ENCODE data around the gene TARBP2. TPM values are rescaled to one million over a fixed set of nuclear protein-coding genes. Genes with fewer than 3 reads are reported as not detected.

The TARBP2 gene
- 10 to 100 TPM; 25.1 to 45.2 (median 40.7) TPM for total RNA-seq
- 10 to 100 TPM; 30.9 to 34.2 TPM for polyA plus RNA-seq
- total RNA-seq, result 27.1 reads per million, percentile 57 among the genes with 10 or more reads in this experiment

- H3K4me1 ChIP-seq (ENCODE audit: control insufficient read depth in 2 of 2, insufficient read depth in 2 of 2, low read length in 2 of 2), result peaks cover 24 to 27% of the 10 kb centered on the region in 2 donors
- Mint-ChIP-seq H3K4me3 (peak within 1 kb of the TSS; percentile 86 to 96 (median 92)), H3K27me3 (no peaks in the 10 kb centered on the region), H3K36me3 (peaks cover 0 to 14% (median 0%) of the 10 kb centered on the region in 5 donors), H3K27ac (peak within 1 kb of the TSS; percentile 87 to 100 (median 97)), H3K4me1 (peaks cover 15 to 56% (median 43%) of the 10 kb centered on the region in 7 donors), H3K9me3 (peaks cover 0 to 1% (median 0%) of the 10 kb centered on the region in 11 donors)
- CTCF ChIA-PET, result interaction anchor here (0.6 to 1.6 kb wide), 10 partner anchors 8 to 455 kb away, joined by 3 to 8 read pairs (median 4); partner anchors contain the start of gene SP1
- H3K9me3 ChIP-seq (ENCODE audit: control insufficient read depth in 2 of 3, low read length in 3 of 3), result no peaks in the 10 kb centered on the region
- ATAC-seq, result peak; percentile 87
- H3K27ac ChIP-seq (ENCODE audit: low read depth, low read length), result peak within 1 kb of the TSS; percentile 98
- no peaks in the 10 kb centered on the region for H3K27me3 ChIP-seq (ENCODE audit: control insufficient read depth in 2 of 2, insufficient read depth in 2 of 2, low read length in 2 of 2)
- H3K36me3 ChIP-seq (ENCODE audit: control insufficient read depth in 2 of 3, insufficient read depth in 3 of 3, low read length in 3 of 3), result peaks cover 0 to 28% (median 0%) of the 10 kb centered on the region in 3 experiments
- POLR2A ChIA-PET, result interaction anchor here (0.6 to 5.9 kb wide), 38 partner anchors 8 to 780 kb away, joined by 3 to 47 read pairs (median 5); partner anchors contain the start of genes AAAS, ATF7, ATP5MC2 and CBX5
- intact Hi-C loops (cut with micrococcal nuclease), result loop anchor here (1.0 to 10.0 kb wide), 20 partner anchors 7 to 779 kb away; partner anchors contain the start of genes AAAS (in 2 of the 2), ATF7 (in 2 of the 2), CALCOCO1 (in 2 of the 2) and CSAD (in 2 of the 2)
- DNase-seq, result peak; percentile 87 to 99 (median 98)
- peak within 1 kb of the TSS; percentile 84 for H3K4me3 ChIP-seq (ENCODE audit: low read length)
Observed at GRCh38 chr12:53500776-53501614, at the start of gene TARBP2. TARBP2 (plus strand) TSS chr12:53501283; CDS start chr12:53501409, 126 bp downstream.

GRCh38 chr12:53451661-53452158 is 49.4 kb upstream of the TARBP2 start, which contains the start of gene PCBP2:
PCBP2 (plus strand) TSS chr12:53452102; CDS start chr12:53454801, 2,699 bp downstream.
- Mint-ChIP-seq H3K27me3 (no peaks in the 10 kb centered on the region), H3K4me1 (peaks cover 23 to 42% (median 37%) of the 10 kb centered on the region in 7 donors), H3K27ac (peak within 1 kb of the TSS; percentile 85 to 100 (median 99)), H3K36me3 (peaks cover 0 to 30% (median 26%) of the 10 kb centered on the region in 5 donors), H3K9me3 (peaks cover 0 to 2% (median 0%) of the 10 kb centered on the region in 11 donors), H3K4me3 (peak within 1 kb of the TSS; percentile 51 to 99 (median 98))
- peaks cover 20 to 26% of the 10 kb centered on the region in 2 donors for H3K4me1 ChIP-seq (ENCODE audit: control insufficient read depth in 2 of 2, insufficient read depth in 2 of 2, low read length in 2 of 2)
- ChIA-PET POLR2A (interaction anchor here (0.7 to 2.9 kb wide), 4 partner anchors 10 to 156 kb away, joined by 3 to 12 read pairs (median 4); partner anchors contain the start of genes PFDN5, PRR13 and TARBP2), CTCF (interaction anchor here (0.7 to 1.4 kb wide), 5 partner anchors 10 to 57 kb away, joined by 3 to 9 read pairs (median 4); partner anchors contain the start of gene PRR13)
- intact Hi-C loops (cut with micrococcal nuclease), result loop anchor here (1.0 to 5.0 kb wide), 22 partner anchors 10 to 444 kb away; partner anchors contain the start of genes ATF7 (in 2 of the 2), CALCOCO1 (in 2 of the 2), CSAD (in 2 of the 2) and MYG1 (in 2 of the 2)
- H3K27ac ChIP-seq (ENCODE audit: low read depth, low read length), result peak within 1 kb of the TSS; percentile 96
- peaks cover 18 to 37% (median 27%) of the 10 kb centered on the region in 3 experiments for H3K36me3 ChIP-seq (ENCODE audit: control insufficient read depth in 2 of 3, insufficient read depth in 3 of 3, low read length in 3 of 3)
- no peaks in the 10 kb centered on the region for H3K9me3 ChIP-seq (ENCODE audit: control insufficient read depth in 2 of 3, low read length in 3 of 3)
- DNase-seq, result peak; percentile 88 to 98 (median 97)
- peak within 1 kb of the TSS; percentile 69 for H3K4me3 ChIP-seq (ENCODE audit: low read length)
- H3K27me3 ChIP-seq (ENCODE audit: control insufficient read depth in 2 of 2, insufficient read depth in 2 of 2, low read length in 2 of 2), result no peaks in the 10 kb centered on the region
- peak; percentile 94 for ATAC-seq

GRCh38 chr12:53452159-53453077 is 48.7 kb upstream of the TARBP2 start:
- H3K9me3 ChIP-seq (ENCODE audit: control insufficient read depth in 2 of 3, low read length in 3 of 3), result no peaks in the 10 kb centered on the region
- H3K36me3 ChIP-seq (ENCODE audit: control insufficient read depth in 2 of 3, insufficient read depth in 3 of 3, low read length in 3 of 3), result peaks cover 21 to 42% (median 33%) of the 10 kb centered on the region in 3 experiments
- H3K4me1 ChIP-seq (ENCODE audit: control insufficient read depth in 2 of 2, insufficient read depth in 2 of 2, low read length in 2 of 2), result peaks cover 20 to 26% of the 10 kb centered on the region in 2 donors
- ChIA-PET POLR2A (interaction anchor here (1.0 to 3.3 kb wide), 6 partner anchors 11 to 129 kb away, joined by 3 to 15 read pairs (median 6); partner anchors contain the start of genes PRR13 and TARBP2), CTCF (interaction anchor here (0.7 to 1.2 kb wide), 3 partner anchors 24 to 171 kb away, joined by 3 to 4 read pairs (median 4); partner anchors contain the start of gene TARBP2)
- Mint-ChIP-seq H3K27me3 (no peaks in the 10 kb centered on the region), H3K27ac (peak overlapping the region; percentile 85 to 100 (median 99)), H3K36me3 (peaks cover 0 to 30% (median 27%) of the 10 kb centered on the region in 5 donors), H3K9me3 (peaks cover 0 to 2% (median 0%) of the 10 kb centered on the region in 11 donors), H3K4me3 (peak overlapping the region; percentile 51 to 99 (median 98)), H3K4me1 (peaks cover 23 to 42% (median 37%) of the 10 kb centered on the region in 7 donors)
- intact Hi-C loops (cut with micrococcal nuclease), result loop anchor here (1.0 to 5.0 kb wide), 10 partner anchors 40 to 445 kb away; partner anchors contain the start of genes ATF7 (in 1 of the 2), CALCOCO1 (in 1 of the 2), CSAD (in 1 of the 2) and EIF4B (in 1 of the 2)
- H3K27ac ChIP-seq (ENCODE audit: low read depth, low read length), result peak overlapping the region; percentile 96
- H3K4me3 ChIP-seq (ENCODE audit: low read length), result peak overlapping the region; percentile 69
- H3K27me3 ChIP-seq (ENCODE audit: control insufficient read depth in 2 of 2, insufficient read depth in 2 of 2, low read length in 2 of 2), result no peaks in the 10 kb centered on the region
- DNase-seq, result peak; percentile 72 to 88 (median 82)
- ATAC-seq, result peak; percentile 65

DNA sequence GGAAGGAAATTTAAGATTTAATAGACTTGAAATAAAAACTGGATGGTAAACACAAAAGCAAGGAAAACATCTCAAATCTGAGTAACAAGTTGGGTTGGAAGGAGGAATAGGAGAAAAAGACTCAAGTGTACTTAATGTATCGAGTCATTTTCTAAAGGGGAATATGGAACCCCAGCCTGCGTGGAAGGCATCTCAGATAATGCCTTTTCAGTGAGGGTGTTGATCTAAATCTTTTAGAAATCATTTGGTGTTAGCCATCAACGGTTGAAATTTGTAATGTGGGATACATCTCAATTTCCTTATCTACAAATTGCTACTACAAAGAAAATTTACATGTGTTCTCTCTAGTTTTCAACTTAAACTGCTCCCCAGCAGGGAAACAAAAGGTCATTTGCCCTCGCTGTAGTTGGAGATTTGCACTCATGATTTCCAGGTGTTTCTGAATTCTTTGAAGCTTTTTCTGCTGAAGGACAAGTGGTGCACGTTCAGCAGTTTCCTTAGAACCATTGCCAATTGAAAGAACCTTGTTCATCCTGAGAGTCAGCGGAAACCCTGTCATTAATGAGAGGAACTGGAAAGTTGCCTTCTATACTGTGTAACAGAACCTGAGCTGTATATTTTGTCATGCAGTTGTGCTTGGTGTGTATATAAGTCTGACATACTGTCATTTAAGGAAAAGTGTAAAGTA is 47.0 kb upstream of the TARBP2 start:
- peaks cover 0 to 2% (median 0%) of the 10 kb centered on the region in 11 donors for H3K9me3 Mint-ChIP-seq
- peaks cover 0 to 27% (median 23%) of the 10 kb centered on the region in 5 donors for H3K36me3 Mint-ChIP-seq
- peak overlapping the region; percentile 96 for H3K27ac ChIP-seq (ENCODE audit: low read depth, low read length)
- peaks cover 30 to 55% (median 43%) of the 10 kb centered on the region in 3 experiments for H3K36me3 ChIP-seq (ENCODE audit: control insufficient read depth in 2 of 3, insufficient read depth in 3 of 3, low read length in 3 of 3)
- no peak for DNase-seq
- no peak for ATAC-seq
- H3K4me1 Mint-ChIP-seq, result peaks cover 25 to 44% (median 39%) of the 10 kb centered on the region in 7 donors
- no peaks in the 10 kb centered on the region for H3K27me3 ChIP-seq (ENCODE audit: control insufficient read depth in 2 of 2, insufficient read depth in 2 of 2, low read length in 2 of 2)
- H3K4me3 ChIP-seq (ENCODE audit: low read length), result peak overlapping the region; percentile 5
- peaks cover 20 to 26% of the 10 kb centered on the region in 2 donors for H3K4me1 ChIP-seq (ENCODE audit: control insufficient read depth in 2 of 2, insufficient read depth in 2 of 2, low read length in 2 of 2)
- H3K27ac Mint-ChIP-seq, result peak overlapping the region; percentile 51 to 100 (median 85)
- no peaks in the 10 kb centered on the region for H3K9me3 ChIP-seq (ENCODE audit: control insufficient read depth in 2 of 3, low read length in 3 of 3)
- intact Hi-C loops (cut with micrococcal nuclease), result loop anchor here (2.0 to 5.0 kb wide), 5 partner anchors 39 to 447 kb away; partner anchors contain the start of genes CALCOCO1 (in 1 of the 2), CSAD (in 1 of the 2), EIF4B (in 1 of the 2) and ITGB7 (in 1 of the 2)
- ChIA-PET POLR2A (interaction anchor here (0.5 to 3.3 kb wide), 14 partner anchors 9 to 448 kb away, joined by 3 to 15 read pairs (median 4); partner anchors contain the start of genes EIF4B, MAP3K12, PRR13 and TARBP2), CTCF (interaction anchor here (0.6 to 1.4 kb wide), 4 partner anchors 21 to 55 kb away, joined by 3 to 4 read pairs (median 3); no protein-coding TSS in a partner anchor)
- H3K4me3 Mint-ChIP-seq, result peak overlapping the region; percentile 51 to 99 (median 98)
- no peaks in the 10 kb centered on the region for H3K27me3 Mint-ChIP-seq
